Measurements from ENCODE around the gene ABCD1.
"Not testable (repeated sequence)": the region's sequence is repeated elsewhere in the genome, so short reads cannot be mapped to it uniquely, and the experiment has no call there.

- TF ChIP-seq CTCF (IDR thresholded peaks at IDR 0.05 in 8 of 11, conservative IDR thresholded peaks at IDR 0.05 in 3 of 11); POLR2A (IDR thresholded peaks at IDR 0.05); POLR2AphosphoS5 (IDR thresholded peaks at IDR 0.05): not testable (repeated sequence)
Measured at GRCh38 chrX:153704631-153705402, 19.8 kb upstream of the ABCD1 start.
